ENCODE data around the gene WDR82. TPM values are rescaled to one million over a fixed set of nuclear protein-coding genes. Genes with fewer than 3 reads are reported as not detected.

Gene WDR82
- total RNA-seq, 1 donor from 2014 or later = 90.8 TPM

Other genes starting within 250 kb of the WDR82 start
- 6.2 and 8.2 TPM in 2 replicates for gene DUSP7, start 222.1 kb downstream of the WDR82 start, total RNA-seq
- gene POC1A, start 124.2 kb downstream of the WDR82 start, total RNA-seq = 2.5 and 5.0 TPM in 2 replicates
- gene ALAS1, start 80.5 kb downstream of the WDR82 start, total RNA-seq = 43.9 and 48.3 TPM in 2 replicates
- gene TLR9, start 53.0 kb downstream of the WDR82 start, total RNA-seq = not detected in 2 replicates
- gene TWF2, start 39.5 kb downstream of the WDR82 start, total RNA-seq = 95.2 and 174 TPM in 2 replicates
- gene PPM1M, start 32.9 kb downstream of the WDR82 start, total RNA-seq = 14.8 and 18.3 TPM in 2 replicates
- 4.2 and 11.3 TPM in 2 replicates for gene GLYCTK, start 9.2 kb upstream of the WDR82 start, total RNA-seq
- 0.35 and 2.3 TPM in 2 replicates for gene DNAH1, start 37.7 kb upstream of the WDR82 start, total RNA-seq
- 63.0 and 69.7 TPM in 2 replicates for gene BAP1, start 131.4 kb upstream of the WDR82 start, total RNA-seq
- 3.5 and 9.0 TPM in 2 replicates for gene PHF7, start 132.0 kb upstream of the WDR82 start, total RNA-seq
- gene SEMA3G, start 166.5 kb upstream of the WDR82 start, total RNA-seq = 0.05 and 0.17 TPM in 2 replicates
- gene TNNC1, start 175.4 kb upstream of the WDR82 start, total RNA-seq = 0.30 and 1.2 TPM in 2 replicates
- gene NISCH, start 177.0 kb upstream of the WDR82 start, total RNA-seq = 40.8 and 111 TPM in 2 replicates
- gene STAB1, start 216.7 kb upstream of the WDR82 start, total RNA-seq = 0.50 and 0.69 TPM in 2 replicates

All from renal cortical epithelial cell (primary cell).